ENCODE results near the gene PID1.

Gene PID1

GRCh38 chr2:229109195-229109594, 161.9 kb downstream of the PID1 start:
- Histone ChIP-seq H3K36me3 (ENCODE audit: control insufficient read depth in 2 of 2, insufficient read depth in 2 of 2, low read length in 2 of 2) (no peaks in the 10 kb centered on the region), H3K27me3 (ENCODE audit: control insufficient read depth in 2 of 2, insufficient read depth in 2 of 2, low read length in 2 of 2) (no peaks in the 10 kb centered on the region), H3K4me1 (ENCODE audit: control insufficient read depth in 2 of 2, insufficient read depth in 2 of 2, low read length in 2 of 2) (no peaks in the 10 kb centered on the region), H3K4me3 (ENCODE audit: low read length in 2 of 2) (no peak overlapping the region), H3K9ac (ENCODE audit: low read depth in 1 of 2, low read length in 2 of 2) (no peak overlapping the region), H3K9me3 (ENCODE audit: control insufficient read depth in 2 of 2, low read length in 2 of 2) (no peaks in the 10 kb centered on the region), H3K27ac (ENCODE audit: low read depth in 2 of 2, low read length in 2 of 2) (no peak overlapping the region)

GRCh38 chr2:229107601-229108000, 163.5 kb downstream of the PID1 start:
- H3K9ac ChIP-seq (ENCODE audit: low read depth in 1 of 2, low read length in 2 of 2), result no peak overlapping the region
- H3K27ac ChIP-seq (ENCODE audit: low read depth in 2 of 2, low read length in 2 of 2), result no peak overlapping the region
- no peaks in the 10 kb centered on the region for H3K9me3 ChIP-seq (ENCODE audit: control insufficient read depth in 2 of 2, low read length in 2 of 2)
- no peaks in the 10 kb centered on the region for H3K36me3 ChIP-seq (ENCODE audit: control insufficient read depth in 2 of 2, insufficient read depth in 2 of 2, low read length in 2 of 2)
- H3K27me3 ChIP-seq (ENCODE audit: control insufficient read depth in 2 of 2, insufficient read depth in 2 of 2, low read length in 2 of 2), result no peaks in the 10 kb centered on the region
- H3K4me3 ChIP-seq (ENCODE audit: low read length in 2 of 2), result no peak overlapping the region
- H3K4me1 ChIP-seq (ENCODE audit: control insufficient read depth in 2 of 2, insufficient read depth in 2 of 2, low read length in 2 of 2), result no peaks in the 10 kb centered on the region

- no peak overlapping the region for H3K27ac ChIP-seq (ENCODE audit: low read depth in 2 of 2, low read length in 2 of 2)
- H3K9me3 ChIP-seq (ENCODE audit: control insufficient read depth in 2 of 2, low read length in 2 of 2), result no peaks in the 10 kb centered on the region
- no peak overlapping the region for H3K4me3 ChIP-seq (ENCODE audit: low read length in 2 of 2)
- H3K27me3 ChIP-seq (ENCODE audit: control insufficient read depth in 2 of 2, insufficient read depth in 2 of 2, low read length in 2 of 2), result no peaks in the 10 kb centered on the region
- no peaks in the 10 kb centered on the region for H3K36me3 ChIP-seq (ENCODE audit: control insufficient read depth in 2 of 2, insufficient read depth in 2 of 2, low read length in 2 of 2)
- no peaks in the 10 kb centered on the region for H3K4me1 ChIP-seq (ENCODE audit: control insufficient read depth in 2 of 2, insufficient read depth in 2 of 2, low read length in 2 of 2)
- no peak overlapping the region for H3K9ac ChIP-seq (ENCODE audit: low read depth in 1 of 2, low read length in 2 of 2)
Measured at GRCh38 chr2:229104974-229105387, 166.1 kb downstream of the PID1 start.

- Histone ChIP-seq H3K27ac (ENCODE audit: low read depth in 2 of 2, low read length in 2 of 2) (no peak overlapping the region), H3K9ac (ENCODE audit: low read depth in 1 of 2, low read length in 2 of 2) (no peak overlapping the region)
Measured at GRCh38 chr2:229104025-229104424, 167.1 kb downstream of the PID1 start.

GRCh38 chr2:229101314-229101713, 169.8 kb downstream of the PID1 start:
- Histone ChIP-seq H3K9me3 (ENCODE audit: control insufficient read depth in 2 of 2, low read length in 2 of 2) (no peaks in the 10 kb centered on the region), H3K36me3 (ENCODE audit: control insufficient read depth in 2 of 2, insufficient read depth in 2 of 2, low read length in 2 of 2) (no peaks in the 10 kb centered on the region), H3K4me1 (ENCODE audit: control insufficient read depth in 2 of 2, insufficient read depth in 2 of 2, low read length in 2 of 2) (no peaks in the 10 kb centered on the region), H3K4me3 (ENCODE audit: low read length in 2 of 2) (no peak overlapping the region), H3K27me3 (ENCODE audit: control insufficient read depth in 2 of 2, insufficient read depth in 2 of 2, low read length in 2 of 2) (no peaks in the 10 kb centered on the region), H3K27ac (ENCODE audit: low read depth in 2 of 2, low read length in 2 of 2) (no peak overlapping the region), H3K9ac (ENCODE audit: low read depth in 1 of 2, low read length in 2 of 2) (no peak overlapping the region)

More at GRCh38 chr2:229104025-229104424, 167.1 kb downstream of the PID1 start:
- H3K27me3 ChIP-seq (ENCODE audit: control insufficient read depth in 2 of 2, insufficient read depth in 2 of 2, low read length in 2 of 2), result no peaks in the 10 kb centered on the region
- H3K36me3 ChIP-seq (ENCODE audit: control insufficient read depth in 2 of 2, insufficient read depth in 2 of 2, low read length in 2 of 2), result no peaks in the 10 kb centered on the region
- no peaks in the 10 kb centered on the region for H3K4me1 ChIP-seq (ENCODE audit: control insufficient read depth in 2 of 2, insufficient read depth in 2 of 2, low read length in 2 of 2)
- no peaks in the 10 kb centered on the region for H3K9me3 ChIP-seq (ENCODE audit: control insufficient read depth in 2 of 2, low read length in 2 of 2)
- H3K4me3 ChIP-seq (ENCODE audit: low read length in 2 of 2), result no peak overlapping the region

- H3K36me3 ChIP-seq (ENCODE audit: control insufficient read depth in 2 of 2, insufficient read depth in 2 of 2, low read length in 2 of 2), result no peaks in the 10 kb centered on the region
- H3K9ac ChIP-seq (ENCODE audit: low read depth in 1 of 2, low read length in 2 of 2), result no peak overlapping the region
- H3K9me3 ChIP-seq (ENCODE audit: control insufficient read depth in 2 of 2, low read length in 2 of 2), result no peaks in the 10 kb centered on the region
- no peaks in the 10 kb centered on the region for H3K27me3 ChIP-seq (ENCODE audit: control insufficient read depth in 2 of 2, insufficient read depth in 2 of 2, low read length in 2 of 2)
- no peaks in the 10 kb centered on the region for H3K4me1 ChIP-seq (ENCODE audit: control insufficient read depth in 2 of 2, insufficient read depth in 2 of 2, low read length in 2 of 2)
- no peak overlapping the region for H3K4me3 ChIP-seq (ENCODE audit: low read length in 2 of 2)
- no peak overlapping the region for H3K27ac ChIP-seq (ENCODE audit: low read depth in 2 of 2, low read length in 2 of 2)
Measured at GRCh38 chr2:229099231-229099630, 171.9 kb downstream of the PID1 start.

- no peaks in the 10 kb centered on the region for H3K27me3 ChIP-seq (ENCODE audit: control insufficient read depth in 2 of 2, insufficient read depth in 2 of 2, low read length in 2 of 2)
- no peak overlapping the region for H3K9ac ChIP-seq (ENCODE audit: low read depth in 1 of 2, low read length in 2 of 2)
- H3K9me3 ChIP-seq (ENCODE audit: control insufficient read depth in 2 of 2, low read length in 2 of 2), result no peaks in the 10 kb centered on the region
- H3K4me3 ChIP-seq (ENCODE audit: low read length in 2 of 2), result no peak overlapping the region
- no peaks in the 10 kb centered on the region for H3K36me3 ChIP-seq (ENCODE audit: control insufficient read depth in 2 of 2, insufficient read depth in 2 of 2, low read length in 2 of 2)
- no peak overlapping the region for H3K27ac ChIP-seq (ENCODE audit: low read depth in 2 of 2, low read length in 2 of 2)
- H3K4me1 ChIP-seq (ENCODE audit: control insufficient read depth in 2 of 2, insufficient read depth in 2 of 2, low read length in 2 of 2), result no peaks in the 10 kb centered on the region
Measured at GRCh38 chr2:229098801-229099200, 172.3 kb downstream of the PID1 start.

GRCh38 chr2:229096409-229097066, 174.5 kb downstream of the PID1 start:
- no peaks in the 10 kb centered on the region for H3K4me1 ChIP-seq (ENCODE audit: control insufficient read depth in 2 of 2, insufficient read depth in 2 of 2, low read length in 2 of 2)
- H3K4me3 ChIP-seq (ENCODE audit: low read length in 2 of 2), result no peak overlapping the region
- H3K9ac ChIP-seq (ENCODE audit: low read depth in 1 of 2, low read length in 2 of 2), result no peak overlapping the region

GRCh38 chr2:229095472-229095871, 175.6 kb downstream of the PID1 start:
- H3K27me3 ChIP-seq (ENCODE audit: control insufficient read depth in 2 of 2, insufficient read depth in 2 of 2, low read length in 2 of 2), result no peaks in the 10 kb centered on the region
- no peak overlapping the region for H3K4me3 ChIP-seq (ENCODE audit: low read length in 2 of 2)
- H3K9me3 ChIP-seq (ENCODE audit: control insufficient read depth in 2 of 2, low read length in 2 of 2), result no peaks in the 10 kb centered on the region
- no peaks in the 10 kb centered on the region for H3K36me3 ChIP-seq (ENCODE audit: control insufficient read depth in 2 of 2, insufficient read depth in 2 of 2, low read length in 2 of 2)
- H3K9ac ChIP-seq (ENCODE audit: low read depth in 1 of 2, low read length in 2 of 2), result no peak overlapping the region
- no peaks in the 10 kb centered on the region for H3K4me1 ChIP-seq (ENCODE audit: control insufficient read depth in 2 of 2, insufficient read depth in 2 of 2, low read length in 2 of 2)
- no peak overlapping the region for H3K27ac ChIP-seq (ENCODE audit: low read depth in 2 of 2, low read length in 2 of 2)

More at GRCh38 chr2:229096409-229097066, 174.5 kb downstream of the PID1 start:
- H3K9me3 ChIP-seq (ENCODE audit: control insufficient read depth in 2 of 2, low read length in 2 of 2), result no peaks in the 10 kb centered on the region
- no peaks in the 10 kb centered on the region for H3K36me3 ChIP-seq (ENCODE audit: control insufficient read depth in 2 of 2, insufficient read depth in 2 of 2, low read length in 2 of 2)
- no peak overlapping the region for H3K27ac ChIP-seq (ENCODE audit: low read depth in 2 of 2, low read length in 2 of 2)
- no peaks in the 10 kb centered on the region for H3K27me3 ChIP-seq (ENCODE audit: control insufficient read depth in 2 of 2, insufficient read depth in 2 of 2, low read length in 2 of 2)

- H3K9me3 ChIP-seq (ENCODE audit: control insufficient read depth in 2 of 2, low read length in 2 of 2), result no peaks in the 10 kb centered on the region
- no peak overlapping the region for H3K4me3 ChIP-seq (ENCODE audit: low read length in 2 of 2)
- no peaks in the 10 kb centered on the region for H3K27me3 ChIP-seq (ENCODE audit: control insufficient read depth in 2 of 2, insufficient read depth in 2 of 2, low read length in 2 of 2)
- peaks cover 0 to 3% of the 10 kb centered on the region in 2 donors for H3K4me1 ChIP-seq (ENCODE audit: control insufficient read depth in 2 of 2, insufficient read depth in 2 of 2, low read length in 2 of 2)
- no peak overlapping the region for H3K27ac ChIP-seq (ENCODE audit: low read depth in 2 of 2, low read length in 2 of 2)
- H3K9ac ChIP-seq (ENCODE audit: low read depth in 1 of 2, low read length in 2 of 2), result no peak overlapping the region
- H3K36me3 ChIP-seq (ENCODE audit: control insufficient read depth in 2 of 2, insufficient read depth in 2 of 2, low read length in 2 of 2), result no peaks in the 10 kb centered on the region
Measured at GRCh38 chr2:229090225-229090624, 180.9 kb downstream of the PID1 start.
